WERI-Rb-1 (cell line): ENCODE measurements around the gene TMEM163.

ENCODE experiments used
- DNase-seq: peaks from one replicate; pipeline ENCODE4 v3.0.0-alpha.2; 2020
- H3K27ac ChIP-seq: fragments of 250-450 bp; sonication (Bioruptor Pico); 2 replicates; pipeline ENCODE4 v1.5.1; 2020; ENCODE audit warnings: mild to moderate bottlenecking, moderate library complexity
- H3K27me3 ChIP-seq: fragments of 250-450 bp; sonication (Bioruptor Pico); 2 replicates; pipeline ENCODE4 v1.5.1; 2021; ENCODE audit warnings: mild to moderate bottlenecking, low read depth, moderate library complexity; ENCODE audit not compliant: insufficient read depth, severe bottlenecking
- H3K36me3 ChIP-seq: fragments of 250-450 bp; sonication (Bioruptor Pico); 2 replicates; pipeline ENCODE4 v1.5.1; 2020; ENCODE audit warnings: mild to moderate bottlenecking, moderate library complexity
- H3K4me3 ChIP-seq: 2 replicates; pipeline ENCODE4 v1.5.1; 2011; ENCODE audit warnings: low read depth, mild to moderate bottlenecking, control low read depth, low read length
- H3K9me3 ChIP-seq: fragments of 250-450 bp; sonication (Bioruptor Pico); 2 replicates; pipeline ENCODE4 v1.5.1; 2021; ENCODE audit warnings: mild to moderate bottlenecking, moderate library complexity; ENCODE audit not compliant: severe bottlenecking
- CTCF ChIP-seq: IDR thresholded peaks from 2 replicates; pipeline ENCODE4 v1.5.1; 2011; ENCODE audit warnings: low read depth, mild to moderate bottlenecking, control low read depth, inconsistent platforms, low read length

The TMEM163 gene

GRCh38 chr2:134505446-134505845 lies 213.4 kb downstream of the TMEM163 start:
- no peak overlapping the region for H3K27ac ChIP-seq
- H3K4me3 ChIP-seq, result no peak overlapping the region
- no peaks in the 10 kb centered on the region for H3K27me3 ChIP-seq
- TF ChIP-seq CTCF, result no peak
- H3K9me3 ChIP-seq, result no peaks in the 10 kb centered on the region
- no peaks in the 10 kb centered on the region for H3K36me3 ChIP-seq
- no peak for DNase-seq

- Histone ChIP-seq H3K36me3 (no peaks in the 10 kb centered on the region), H3K4me3 (no peak overlapping the region), H3K27ac (no peak overlapping the region), H3K9me3 (no peaks in the 10 kb centered on the region), H3K27me3 (no peaks in the 10 kb centered on the region)
- TF ChIP-seq CTCF, result no peak
- DNase-seq, result no peak
These were observed 214.0 kb downstream of the TMEM163 start for GRCh38 chr2:134504586-134505336.

GRCh38 chr2:134502104-134502503 lies 216.7 kb downstream of the TMEM163 start:
- Histone ChIP-seq H3K27ac (no peak overlapping the region), H3K27me3 (no peaks in the 10 kb centered on the region), H3K36me3 (no peaks in the 10 kb centered on the region), H3K9me3 (no peaks in the 10 kb centered on the region), H3K4me3 (no peak overlapping the region)
- no peak for DNase-seq
- TF ChIP-seq CTCF, result no peak

- no peak for DNase-seq
- H3K27me3 ChIP-seq, result no peaks in the 10 kb centered on the region
- TF ChIP-seq CTCF, result no peak
- H3K27ac ChIP-seq, result no peak overlapping the region
- no peaks in the 10 kb centered on the region for H3K36me3 ChIP-seq
- no peak overlapping the region for H3K4me3 ChIP-seq
- no peaks in the 10 kb centered on the region for H3K9me3 ChIP-seq
These were observed 217.2 kb downstream of the TMEM163 start for GRCh38 chr2:134501476-134502091.

GRCh38 chr2:134500211-134500935 lies 218.4 kb downstream of the TMEM163 start:
- no peaks in the 10 kb centered on the region for H3K36me3 ChIP-seq
- DNase-seq, result peak; percentile 78
- no peaks in the 10 kb centered on the region for H3K27me3 ChIP-seq
- peak overlapping the region; percentile 59 for H3K27ac ChIP-seq
- TF ChIP-seq CTCF, result no peak
- no peak overlapping the region for H3K4me3 ChIP-seq
- no peaks in the 10 kb centered on the region for H3K9me3 ChIP-seq
